ENCODE data around the gene ZNF418.
"Not testable (repeated sequence)": the region's sequence is repeated elsewhere in the genome, so short reads cannot be mapped to it uniquely, and the experiment has no call there.

DNA sequence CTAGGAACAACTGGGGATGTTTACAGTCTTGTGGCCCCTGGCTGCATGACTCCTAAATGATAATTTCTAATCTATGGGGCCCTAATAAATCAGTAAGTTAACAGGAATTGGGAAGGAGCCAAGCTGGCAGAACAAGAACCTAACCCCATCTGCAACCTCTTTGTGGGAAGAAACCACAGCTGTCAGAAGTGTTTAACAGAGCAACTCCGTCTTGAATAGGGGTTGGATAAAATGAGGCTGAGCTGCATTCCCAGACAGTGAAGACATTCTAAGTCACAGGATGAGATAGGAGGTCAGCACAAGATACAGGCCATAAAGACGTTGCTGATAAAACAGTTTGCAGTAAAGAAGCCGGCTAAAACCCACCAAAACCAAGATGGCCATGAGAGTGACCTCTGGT lies 44.5 kb downstream of the ZNF418 start:
- not testable (repeated sequence) for TF ChIP-seq CTCF (conservative IDR thresholded peaks at IDR 0.05 in 1 of 2, IDR thresholded peaks at IDR 0.05 in 1 of 2; ENCODE audit: extremely low read depth in 1 of 2, insufficient read depth in 1 of 2, low read depth in 1 of 2, low read length in 2 of 2); EZH2 (IDR thresholded peaks at IDR 0.05; ENCODE audit: borderline replicate concordance, low read length)

All from mammary epithelial cell (primary cell).